ENCODE data around the gene BICDL1.
"Not testable (repeated sequence)": the region's sequence is repeated elsewhere in the genome, so short reads cannot be mapped to it uniquely, and the experiment has no call there.

Gene BICDL1

GRCh38 chr12:119988472-119989360 is at the start of gene BICDL1:
Gene BICDL1 (plus strand): TSS chr12:119989236. CDS start chr12:119989869, 633 bp downstream.
- Mint-ChIP-seq H3K27ac (peak within 1 kb of the TSS; percentile 99), H3K4me3 (peak within 1 kb of the TSS; percentile 86), H3K36me3 (ENCODE audit: low read depth) (peaks cover 37% of the 10 kb centered on the region), H3K4me1 (ENCODE audit: low read depth) (peaks cover 46% of the 10 kb centered on the region), H3K27me3 (no peaks in the 10 kb centered on the region), H3K9me3 (no peaks in the 10 kb centered on the region)
- peak; percentile 98 for DNase-seq

- H3K27me3 Mint-ChIP-seq = no peaks in the 10 kb centered on the region
- no peaks in the 10 kb centered on the region for H3K9me3 Mint-ChIP-seq
- no peak for DNase-seq
- no peak overlapping the region for H3K27ac Mint-ChIP-seq
- H3K36me3 Mint-ChIP-seq (ENCODE audit: low read depth) = no peaks in the 10 kb centered on the region
- H3K4me3 Mint-ChIP-seq = no peak overlapping the region
- no peaks in the 10 kb centered on the region for H3K4me1 Mint-ChIP-seq (ENCODE audit: low read depth)
Measured at GRCh38 chr12:119940897-119941296, 48.1 kb upstream of the BICDL1 start.

- Mint-ChIP-seq H3K4me3 (no peak overlapping the region), H3K27me3 (no peaks in the 10 kb centered on the region), H3K4me1 (ENCODE audit: low read depth) (no peaks in the 10 kb centered on the region), H3K9me3 (no peaks in the 10 kb centered on the region), H3K27ac (no peak overlapping the region), H3K36me3 (ENCODE audit: low read depth) (no peaks in the 10 kb centered on the region)
- DNase-seq = no peak
Measured at GRCh38 chr12:119942386-119942785, 46.6 kb upstream of the BICDL1 start.

- Mint-ChIP-seq H3K27ac (no peak overlapping the region), H3K9me3 (no peaks in the 10 kb centered on the region), H3K4me3 (no peak overlapping the region), H3K27me3 (no peaks in the 10 kb centered on the region), H3K4me1 (ENCODE audit: low read depth) (no peaks in the 10 kb centered on the region), H3K36me3 (ENCODE audit: low read depth) (no peaks in the 10 kb centered on the region)
- no peak for DNase-seq
Measured at GRCh38 chr12:119946213-119946612, 42.8 kb upstream of the BICDL1 start.

GRCh38 chr12:119949145-119949544 is 39.9 kb upstream of the BICDL1 start:
- no peak for DNase-seq
- Mint-ChIP-seq H3K4me3 (no peak overlapping the region), H3K36me3 (ENCODE audit: low read depth) (no peaks in the 10 kb centered on the region), H3K4me1 (ENCODE audit: low read depth) (no peaks in the 10 kb centered on the region), H3K27me3 (no peaks in the 10 kb centered on the region), H3K27ac (no peak overlapping the region), H3K9me3 (no peaks in the 10 kb centered on the region)

- Mint-ChIP-seq H3K27me3 (no peaks in the 10 kb centered on the region), H3K36me3 (ENCODE audit: low read depth) (no peaks in the 10 kb centered on the region), H3K4me1 (ENCODE audit: low read depth) (no peaks in the 10 kb centered on the region), H3K4me3 (no peak overlapping the region), H3K9me3 (no peaks in the 10 kb centered on the region), H3K27ac (no peak overlapping the region)
- no peak for DNase-seq
Measured at GRCh38 chr12:119949594-119949993, 39.4 kb upstream of the BICDL1 start.

GRCh38 chr12:119956047-119956446 is 33.0 kb upstream of the BICDL1 start:
- Mint-ChIP-seq H3K4me3 (no peak overlapping the region), H3K27me3 (no peaks in the 10 kb centered on the region), H3K36me3 (ENCODE audit: low read depth) (no peaks in the 10 kb centered on the region), H3K4me1 (ENCODE audit: low read depth) (no peaks in the 10 kb centered on the region), H3K27ac (no peak overlapping the region), H3K9me3 (peaks cover 24% of the 10 kb centered on the region)
- no peak for DNase-seq

- Mint-ChIP-seq H3K27me3 (no peaks in the 10 kb centered on the region), H3K27ac (no peak overlapping the region), H3K36me3 (ENCODE audit: low read depth) (no peaks in the 10 kb centered on the region), H3K9me3 (peaks cover 24% of the 10 kb centered on the region), H3K4me1 (ENCODE audit: low read depth) (no peaks in the 10 kb centered on the region), H3K4me3 (no peak overlapping the region)
- DNase-seq = no peak
Measured at GRCh38 chr12:119957135-119957534, 31.9 kb upstream of the BICDL1 start.

GRCh38 chr12:119959435-119959834 is 29.6 kb upstream of the BICDL1 start:
- DNase-seq = no peak
- Mint-ChIP-seq H3K36me3 (ENCODE audit: low read depth) (no peaks in the 10 kb centered on the region), H3K27me3 (no peaks in the 10 kb centered on the region), H3K27ac (no peak overlapping the region), H3K4me3 (no peak overlapping the region), H3K9me3 (peaks cover 24% of the 10 kb centered on the region), H3K4me1 (ENCODE audit: low read depth) (peaks cover 3% of the 10 kb centered on the region)

GRCh38 chr12:119964123-119964522 is 24.9 kb upstream of the BICDL1 start:
- Mint-ChIP-seq H3K4me3 (no peak overlapping the region), H3K36me3 (ENCODE audit: low read depth) (no peaks in the 10 kb centered on the region), H3K27me3 (no peaks in the 10 kb centered on the region), H3K4me1 (ENCODE audit: low read depth) (peaks cover 4% of the 10 kb centered on the region), H3K9me3 (no peaks in the 10 kb centered on the region), H3K27ac (no peak overlapping the region)
- DNase-seq = no peak

GRCh38 chr12:119964929-119965328 is 24.1 kb upstream of the BICDL1 start:
- H3K27me3 Mint-ChIP-seq = no peaks in the 10 kb centered on the region
- no peak overlapping the region for H3K4me3 Mint-ChIP-seq
- no peak overlapping the region for H3K27ac Mint-ChIP-seq
- DNase-seq = no peak
- H3K36me3 Mint-ChIP-seq (ENCODE audit: low read depth) = no peaks in the 10 kb centered on the region
- H3K4me1 Mint-ChIP-seq (ENCODE audit: low read depth) = peaks cover 4% of the 10 kb centered on the region
- H3K9me3 Mint-ChIP-seq = no peaks in the 10 kb centered on the region

- Mint-ChIP-seq H3K27ac (peak overlapping the region; percentile 92), H3K36me3 (ENCODE audit: low read depth) (no peaks in the 10 kb centered on the region), H3K9me3 (no peaks in the 10 kb centered on the region), H3K4me3 (peak overlapping the region; percentile 39), H3K27me3 (no peaks in the 10 kb centered on the region), H3K4me1 (ENCODE audit: low read depth) (peaks cover 18% of the 10 kb centered on the region)
- no peak for DNase-seq
Measured at GRCh38 chr12:119980242-119980641, 8.8 kb upstream of the BICDL1 start.

- H3K4me3 Mint-ChIP-seq; H3K27me3 Mint-ChIP-seq; DNase-seq; H3K9me3 Mint-ChIP-seq; H3K36me3 Mint-ChIP-seq (ENCODE audit: low read depth): not testable (repeated sequence)
- H3K4me1 Mint-ChIP-seq (ENCODE audit: low read depth) = peaks cover 18% of the 10 kb centered on the region
- H3K27ac Mint-ChIP-seq = peak overlapping the region; percentile 40
Measured at GRCh38 chr12:119980702-119981101, 8.3 kb upstream of the BICDL1 start.

- peak; percentile 75 for DNase-seq
- Mint-ChIP-seq H3K4me1 (ENCODE audit: low read depth) (peaks cover 52% of the 10 kb centered on the region), H3K27ac (peak overlapping the region; percentile 87), H3K36me3 (ENCODE audit: low read depth) (peaks cover 43% of the 10 kb centered on the region), H3K4me3 (peak overlapping the region; percentile 86), H3K9me3 (no peaks in the 10 kb centered on the region), H3K27me3 (no peaks in the 10 kb centered on the region)
Measured at GRCh38 chr12:119989361-119989730, 310 bp downstream of the BICDL1 start.

- peaks cover 48% of the 10 kb centered on the region for H3K36me3 Mint-ChIP-seq (ENCODE audit: low read depth)
- peaks cover 56% of the 10 kb centered on the region for H3K4me1 Mint-ChIP-seq (ENCODE audit: low read depth)
- peak; percentile 81 for DNase-seq
- peak overlapping the region; percentile 85 for H3K4me3 Mint-ChIP-seq
- peak overlapping the region; percentile 88 for H3K27ac Mint-ChIP-seq
- no peaks in the 10 kb centered on the region for H3K9me3 Mint-ChIP-seq
- no peaks in the 10 kb centered on the region for H3K27me3 Mint-ChIP-seq
Measured at GRCh38 chr12:119989731-119990381, 820 bp downstream of the BICDL1 start.

All from activated T-cell treated with anti-CD3 and anti-CD28 coated beads, Interleukin-2, amount 50 U/mL, for 24 hours (primary cell).